Neural progenitor cell (in vitro differentiated cells): ENCODE measurements around the gene ANAPC10.

ENCODE experiments used
- CTCF ChIP-seq: fragments of 200-600 bp; sonication (generic); IDR thresholded peaks from 2 replicates; pipeline ENCODE4 v1.5.1; 2017; ENCODE audit warnings: antibody characterized with exemption, mild to moderate bottlenecking
- EZH2 ChIP-seq: fragments of 200-600 bp; sonication (generic); IDR thresholded peaks from 2 replicates; pipeline ENCODE4 v1.6.1; 2017; ENCODE audit warnings: antibody characterized with exemption, mild to moderate bottlenecking, moderate library complexity

GRCh38 chr4:145097821-145098674 is at the start of gene ANAPC10, which contains the start of gene ABCE1:
- TF ChIP-seq CTCF (no peak), EZH2 (no peak)
